RWPE2 (cell line): Measurements from ENCODE around the gene MRPS34.

Source experiments
- ATAC-seq: fragments of 200-7000 bp; cut with Tn5 transposase; 3 replicates; pipeline ENCODE4 v1.9.1; 2021; ENCODE audit warnings: low read depth
- DNase-seq: peaks from one replicate; pipeline ENCODE4 v3.0.0-alpha.2; 2020; ENCODE audit warnings: low spot score
- H3K27ac ChIP-seq: fragments of 450-650 bp; 2 replicates; pipeline ENCODE4 v1.5.1; 2017; ENCODE audit warnings: mild to moderate bottlenecking; ENCODE audit not compliant: poor library complexity, severe bottlenecking
- H3K27me3 ChIP-seq: fragments of 250-450 bp; sonication (Bioruptor Pico); 2 replicates; pipeline ENCODE4 v1.5.1; 2021; ENCODE audit warnings: mild to moderate bottlenecking, moderate library complexity; ENCODE audit not compliant: insufficient read depth, poor library complexity, severe bottlenecking
- H3K36me3 ChIP-seq: fragments of 250-450 bp; sonication (Bioruptor Pico); 2 replicates; pipeline ENCODE4 v1.5.1; 2020; ENCODE audit warnings: low read depth, mild to moderate bottlenecking, moderate library complexity
- H3K4me1 ChIP-seq: fragments of 250-450 bp; sonication (Bioruptor Pico); 2 replicates; pipeline ENCODE4 v1.5.1; 2021; ENCODE audit warnings: mild to moderate bottlenecking, moderate library complexity; ENCODE audit not compliant: insufficient read depth, poor library complexity, severe bottlenecking
- H3K4me3 ChIP-seq: fragments of 250-450 bp; sonication (Bioruptor Pico); 2 replicates; pipeline ENCODE4 v1.5.1; 2021; ENCODE audit warnings: mild to moderate bottlenecking, moderate library complexity; ENCODE audit not compliant: severe bottlenecking
- H3K9me3 ChIP-seq: fragments of 250-450 bp; sonication (Bioruptor Pico); 2 replicates; pipeline ENCODE4 v1.5.1; 2021; ENCODE audit warnings: mild to moderate bottlenecking, moderate library complexity; ENCODE audit not compliant: severe bottlenecking
- TF ChIP-seq, protein P1 (sequence below): fragments of 450-650 bp; IDR thresholded peaks from one replicate; pipeline ENCODE4 v1.5.1; 2017; ENCODE audit warnings: mild to moderate bottlenecking, moderate library complexity; ENCODE audit not compliant: poor library complexity, severe bottlenecking

Gene MRPS34

GRCh38 chr16:1773703-1774447, 941 bp upstream of the MRPS34 start:
- H3K27ac ChIP-seq: peak overlapping the region; percentile 66
- peak overlapping the region; percentile 83 for H3K4me3 ChIP-seq
- TF ChIP-seq, protein P1, sequence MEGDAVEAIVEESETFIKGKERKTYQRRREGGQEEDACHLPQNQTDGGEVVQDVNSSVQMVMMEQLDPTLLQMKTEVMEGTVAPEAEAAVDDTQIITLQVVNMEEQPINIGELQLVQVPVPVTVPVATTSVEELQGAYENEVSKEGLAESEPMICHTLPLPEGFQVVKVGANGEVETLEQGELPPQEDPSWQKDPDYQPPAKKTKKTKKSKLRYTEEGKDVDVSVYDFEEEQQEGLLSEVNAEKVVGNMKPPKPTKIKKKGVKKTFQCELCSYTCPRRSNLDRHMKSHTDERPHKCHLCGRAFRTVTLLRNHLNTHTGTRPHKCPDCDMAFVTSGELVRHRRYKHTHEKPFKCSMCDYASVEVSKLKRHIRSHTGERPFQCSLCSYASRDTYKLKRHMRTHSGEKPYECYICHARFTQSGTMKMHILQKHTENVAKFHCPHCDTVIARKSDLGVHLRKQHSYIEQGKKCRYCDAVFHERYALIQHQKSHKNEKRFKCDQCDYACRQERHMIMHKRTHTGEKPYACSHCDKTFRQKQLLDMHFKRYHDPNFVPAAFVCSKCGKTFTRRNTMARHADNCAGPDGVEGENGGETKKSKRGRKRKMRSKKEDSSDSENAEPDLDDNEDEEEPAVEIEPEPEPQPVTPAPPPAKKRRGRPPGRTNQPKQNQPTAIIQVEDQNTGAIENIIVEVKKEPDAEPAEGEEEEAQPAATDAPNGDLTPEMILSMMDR: peak; percentile 61
- peak; percentile 4 for ATAC-seq
- H3K4me1 ChIP-seq: peaks cover 4% of the 10 kb centered on the region
- no peaks in the 10 kb centered on the region for H3K27me3 ChIP-seq
- DNase-seq: no peak
- H3K36me3 ChIP-seq: peaks cover 30% of the 10 kb centered on the region
- H3K9me3 ChIP-seq: no peaks in the 10 kb centered on the region

GRCh38 chr16:1772362-1772907, 499 bp downstream of the MRPS34 start, which contains the start of gene EME2:
TSS of gene EME2 (plus strand) at chr16:1772810. CDS start at chr16:1773228, 418 bp downstream.
- ATAC-seq (no peak), DNase-seq (no peak)
- Histone ChIP-seq H3K27me3 (no peaks in the 10 kb centered on the region), H3K9me3 (no peaks in the 10 kb centered on the region), H3K27ac (peak within 1 kb of the TSS; percentile 66), H3K36me3 (peaks cover 30% of the 10 kb centered on the region), H3K4me3 (peak within 1 kb of the TSS; percentile 83), H3K4me1 (peaks cover 4% of the 10 kb centered on the region)
- TF ChIP-seq, protein P1: no peak

DNA sequence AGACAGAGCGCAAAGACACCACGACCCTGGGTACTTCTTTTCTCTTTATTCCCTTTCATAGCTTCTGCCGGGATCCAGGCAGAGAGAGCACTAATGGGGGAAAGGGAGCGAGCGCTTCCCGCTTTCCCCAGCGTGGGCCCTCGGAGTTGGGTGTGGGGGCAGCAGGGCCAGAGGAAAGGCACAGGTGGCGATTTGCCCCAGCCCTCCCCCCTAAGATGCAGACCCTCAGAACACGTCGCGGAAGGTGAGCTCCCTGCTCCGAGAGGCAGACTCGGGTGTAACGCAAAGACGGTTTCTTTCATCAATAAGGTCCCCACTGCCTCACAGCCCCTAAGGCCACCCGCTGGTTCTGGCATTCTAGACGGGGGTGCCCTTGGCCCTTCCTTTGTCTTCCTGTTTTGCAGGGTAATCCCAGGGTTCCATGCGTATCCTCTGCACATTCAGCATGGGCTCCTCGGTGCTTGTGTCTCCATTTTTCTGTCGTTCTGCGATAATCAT, 1.0 kb downstream of the MRPS34 start:
- DNase-seq: no peak
- no peak for ATAC-seq
- H3K4me1 ChIP-seq: peaks cover 4% of the 10 kb centered on the region
- H3K27ac ChIP-seq: peak overlapping the region; percentile 66
- no peaks in the 10 kb centered on the region for H3K27me3 ChIP-seq
- TF ChIP-seq, protein P1: no peak
- H3K36me3 ChIP-seq: peaks cover 30% of the 10 kb centered on the region
- no peaks in the 10 kb centered on the region for H3K9me3 ChIP-seq
- peak overlapping the region; percentile 83 for H3K4me3 ChIP-seq

GRCh38 chr16:1771188-1771863, 1.6 kb downstream of the MRPS34 start, which contains the start of gene NME3:
TSS of gene NME3 (minus strand) at chr16:1771543. CDS start at chr16:1771534, 9 bp downstream.
- peaks cover 25% of the 10 kb centered on the region for H3K36me3 ChIP-seq
- H3K27ac ChIP-seq: peak within 1 kb of the TSS; percentile 66
- no peak for DNase-seq
- peak within 1 kb of the TSS; percentile 83 for H3K4me3 ChIP-seq
- ATAC-seq: peak; percentile 29
- H3K9me3 ChIP-seq: no peaks in the 10 kb centered on the region
- TF ChIP-seq, protein P1: no peak
- peaks cover 4% of the 10 kb centered on the region for H3K4me1 ChIP-seq
- H3K27me3 ChIP-seq: no peaks in the 10 kb centered on the region
